GM12891 (cell line): Measurements from ENCODE around the gene PRKAR1B.

Source experiments
- POLR2A ChIP-seq: IDR thresholded peaks from 2 replicates; pipeline ENCODE4 v1.6.1; 2011; ENCODE audit warnings: low read depth, low read length, control low read depth
- POLR2AphosphoS5 ChIP-seq: IDR thresholded peaks from 2 replicates; pipeline ENCODE4 v1.6.1; 2011; ENCODE audit warnings: low read depth, low read length, control low read depth

DNA sequence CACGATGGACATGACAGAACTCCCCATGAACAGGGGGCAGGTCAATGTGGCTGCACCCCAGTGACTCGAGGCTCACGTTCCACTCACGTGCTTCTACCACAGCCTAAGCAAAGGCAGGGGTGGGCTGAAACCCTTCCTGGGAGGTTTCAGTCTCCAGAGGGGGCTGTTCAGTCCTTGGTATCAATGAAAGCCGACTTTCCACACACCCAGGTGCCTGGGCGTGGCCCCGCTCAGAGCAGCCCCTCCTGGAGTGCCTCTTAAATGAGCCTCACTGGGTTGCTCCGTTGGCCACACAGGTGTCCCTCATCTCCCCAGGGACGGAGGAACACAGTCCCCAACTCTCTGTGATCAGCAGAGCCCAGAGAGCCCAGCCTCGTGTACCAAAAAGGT lies 116.9 kb downstream of the PRKAR1B start:
- no peak for TF ChIP-seq POLR2A
- TF ChIP-seq POLR2AphosphoS5 = no peak
